Neural crest cell (in vitro differentiated cells): ENCODE data around the gene CRACDL. TPM values are rescaled to one million over a fixed set of nuclear protein-coding genes. Genes with fewer than 3 reads are reported as not detected.
"Not testable (repeated sequence)": the region's sequence is repeated elsewhere in the genome, so short reads cannot be mapped to it uniquely, and the experiment has no call there.

ENCODE experiments used
- DNase-seq: peaks from one replicate; pipeline ENCODE4 v3.0.0; 2021; ENCODE audit warnings: low read depth, mixed read lengths, low spot score
- H3K27ac Mint-ChIP-seq: one replicate; pipeline ENCODE4 v1.8.0; 2021; ENCODE audit warnings: mild to moderate bottlenecking, mixed read lengths; ENCODE audit not compliant: unreplicated experiment
- H3K27me3 Mint-ChIP-seq: 2 replicates; pipeline ENCODE4 v1.8.0; 2021; ENCODE audit warnings: low read depth, mild to moderate bottlenecking, mixed read lengths
- H3K36me3 Mint-ChIP-seq: 2 replicates; pipeline ENCODE4 v1.8.0; 2021; ENCODE audit warnings: low read depth, mild to moderate bottlenecking, mixed read lengths
- H3K4me1 Mint-ChIP-seq: 2 replicates; pipeline ENCODE4 v1.8.0; 2021; ENCODE audit warnings: mixed read lengths
- H3K4me3 Mint-ChIP-seq: one replicate; pipeline ENCODE4 v1.8.0; 2021; ENCODE audit warnings: mild to moderate bottlenecking, mixed read lengths
- H3K9me3 Mint-ChIP-seq: 2 replicates; pipeline ENCODE4 v1.8.0; 2021; ENCODE audit warnings: mixed read lengths
- CTCF ChIP-seq: fragments of 200-600 bp; sonication (generic); conservative IDR thresholded peaks from 2 replicates; pipeline ENCODE4 v1.5.0; 2021; ENCODE audit warnings: antibody characterized with exemption, mild to moderate bottlenecking
- total RNA-seq: library from RNA; stranded (reverse); gene quantifications from 2 replicates; pipeline ENCODE4 v1.2.1, GENCODE V29; 2021

Gene CRACDL
- total RNA-seq, 1 donor from 2014 or later = 0.37 TPM

DNA sequence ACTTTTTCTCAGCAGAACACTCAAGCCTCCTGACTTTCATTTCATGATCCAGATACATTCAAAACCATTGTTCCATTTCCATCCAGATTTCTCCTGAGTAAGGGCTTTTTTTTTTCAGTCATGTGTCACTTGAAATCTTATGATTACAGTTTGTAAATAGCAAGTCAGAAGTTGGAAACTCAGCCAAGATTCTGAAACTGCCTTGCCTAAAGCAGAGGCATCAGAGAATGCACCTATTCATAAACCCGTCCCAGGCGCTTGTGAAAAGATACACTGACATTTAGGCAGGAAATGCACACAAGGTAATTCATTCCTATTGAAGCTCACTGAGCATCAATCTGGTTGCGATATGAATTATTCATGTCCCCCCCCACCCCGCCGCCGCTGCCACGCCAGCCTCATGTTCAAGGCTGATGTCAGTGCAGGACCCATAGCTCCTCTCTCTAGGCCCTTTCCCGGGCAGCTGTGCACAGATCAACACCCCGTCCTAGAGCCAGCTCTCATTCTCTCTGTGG lies 174.7 kb downstream of the CRACDL start:
- Mint-ChIP-seq H3K36me3 (no peaks in the 10 kb centered on the region), H3K4me1 (peaks cover 16% of the 10 kb centered on the region), H3K4me3 (no peak overlapping the region), H3K27ac (peak overlapping the region; percentile 90), H3K9me3 (no peaks in the 10 kb centered on the region), H3K27me3 (peaks cover 4% of the 10 kb centered on the region)
- peak; percentile 11 for DNase-seq
- TF ChIP-seq CTCF = no peak

- Mint-ChIP-seq H3K27ac (no peak overlapping the region), H3K9me3 (no peaks in the 10 kb centered on the region), H3K27me3 (peaks cover 4% of the 10 kb centered on the region), H3K4me1 (peaks cover 16% of the 10 kb centered on the region), H3K36me3 (no peaks in the 10 kb centered on the region), H3K4me3 (no peak overlapping the region)
- no peak for TF ChIP-seq CTCF
- DNase-seq = no peak
Measured at GRCh38 chr2:98759827-98760625, 176.0 kb downstream of the CRACDL start.

GRCh38 chr2:98759338-98759737 lies 176.7 kb downstream of the CRACDL start:
- no peak overlapping the region for H3K27ac Mint-ChIP-seq
- H3K4me1 Mint-ChIP-seq = peaks cover 16% of the 10 kb centered on the region
- no peak for DNase-seq
- no peaks in the 10 kb centered on the region for H3K36me3 Mint-ChIP-seq
- no peak overlapping the region for H3K4me3 Mint-ChIP-seq
- TF ChIP-seq CTCF = no peak
- H3K9me3 Mint-ChIP-seq = no peaks in the 10 kb centered on the region
- H3K27me3 Mint-ChIP-seq = peaks cover 4% of the 10 kb centered on the region

- no peaks in the 10 kb centered on the region for H3K9me3 Mint-ChIP-seq
- peaks cover 13% of the 10 kb centered on the region for H3K27me3 Mint-ChIP-seq
- H3K4me1 Mint-ChIP-seq = peaks cover 16% of the 10 kb centered on the region
- no peaks in the 10 kb centered on the region for H3K36me3 Mint-ChIP-seq
- no peak for TF ChIP-seq CTCF
- H3K4me3 Mint-ChIP-seq = no peak overlapping the region
- H3K27ac Mint-ChIP-seq = no peak overlapping the region
- DNase-seq = no peak
Measured at GRCh38 chr2:98757904-98758421, 178.1 kb downstream of the CRACDL start.

GRCh38 chr2:98753801-98754200 lies 182.2 kb downstream of the CRACDL start:
- H3K4me3 Mint-ChIP-seq = no peak overlapping the region
- H3K27me3 Mint-ChIP-seq = peaks cover 13% of the 10 kb centered on the region
- DNase-seq = no peak
- no peaks in the 10 kb centered on the region for H3K36me3 Mint-ChIP-seq
- TF ChIP-seq CTCF = no peak
- H3K9me3 Mint-ChIP-seq = no peaks in the 10 kb centered on the region
- no peak overlapping the region for H3K27ac Mint-ChIP-seq
- H3K4me1 Mint-ChIP-seq = peaks cover 5% of the 10 kb centered on the region

GRCh38 chr2:98752711-98753110 lies 183.3 kb downstream of the CRACDL start:
- H3K27me3 Mint-ChIP-seq, H3K36me3 Mint-ChIP-seq, H3K4me3 Mint-ChIP-seq, H3K27ac Mint-ChIP-seq, H3K9me3 Mint-ChIP-seq, DNase-seq: not testable (repeated sequence)
- H3K4me1 Mint-ChIP-seq = peaks cover 11% of the 10 kb centered on the region
